Osteocyte (in vitro differentiated cells): ENCODE data around the gene SFT2D2. TPM values are rescaled to one million over a fixed set of nuclear protein-coding genes. Genes with fewer than 3 reads are reported as not detected.

ENCODE experiments used
- DNase-seq: peaks from one replicate; pipeline ENCODE4 v3.0.0; 2021; ENCODE audit warnings: mixed read lengths; ENCODE audit not compliant: unreplicated experiment; ENCODE audit errors: extremely low spot score
- H3K27ac Mint-ChIP-seq: one replicate; pipeline ENCODE4 v1.8.0; 2021; ENCODE audit warnings: mild to moderate bottlenecking, mixed read lengths; ENCODE audit not compliant: unreplicated experiment
- H3K27me3 Mint-ChIP-seq: one replicate; pipeline ENCODE4 v1.8.0; 2021; ENCODE audit warnings: mixed read lengths; ENCODE audit not compliant: unreplicated experiment
- H3K36me3 Mint-ChIP-seq: one replicate; pipeline ENCODE4 v1.8.0; 2021; ENCODE audit warnings: mixed read lengths; ENCODE audit not compliant: unreplicated experiment
- H3K4me1 Mint-ChIP-seq: one replicate; pipeline ENCODE4 v1.8.0; 2021; ENCODE audit warnings: mixed read lengths; ENCODE audit not compliant: unreplicated experiment
- H3K4me3 Mint-ChIP-seq: one replicate; pipeline ENCODE4 v1.8.0; 2021; ENCODE audit warnings: mild to moderate bottlenecking, moderate library complexity, mixed read lengths; ENCODE audit not compliant: unreplicated experiment
- H3K9me3 Mint-ChIP-seq: one replicate; pipeline ENCODE4 v1.8.0; 2021; ENCODE audit warnings: mixed read lengths; ENCODE audit not compliant: unreplicated experiment
- total RNA-seq: library from RNA; stranded (reverse); gene quantifications from 2 replicates; pipeline ENCODE4 v1.2.1, GENCODE V29; 2021
- TF ChIP-seq, protein P1 (sequence below): fragments of 200-600 bp; sonication (generic); IDR thresholded peaks from 2 replicates; pipeline ENCODE4 v1.5.0; 2021; ENCODE audit warnings: antibody characterized with exemption, mild to moderate bottlenecking, moderate library complexity

The SFT2D2 gene
- total RNA-seq, 1 donor from 2014 or later = 93.0 TPM

DNA sequence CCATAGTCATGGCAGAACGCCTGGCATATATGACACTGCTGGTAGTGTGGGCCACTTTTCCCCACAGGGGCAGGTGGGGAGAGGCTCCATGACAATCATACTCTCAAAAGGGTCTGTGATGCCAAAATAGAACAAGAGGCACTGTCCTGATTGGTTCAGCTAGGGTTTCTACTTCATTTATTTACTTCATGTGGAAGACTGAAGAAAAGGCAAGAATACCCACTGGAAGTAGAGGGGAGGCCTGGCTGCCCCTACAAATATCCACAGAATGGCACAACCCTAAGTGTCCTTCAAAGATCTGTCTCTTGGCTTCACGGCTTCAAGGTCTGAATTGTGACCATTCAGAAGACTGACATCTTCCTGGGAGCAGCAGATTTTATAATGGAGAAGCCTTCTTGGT, 4.5 kb upstream of the SFT2D2 start:
- Mint-ChIP-seq H3K36me3 (no peaks in the 10 kb centered on the region), H3K9me3 (peaks cover 4% of the 10 kb centered on the region), H3K4me1 (peaks cover 7% of the 10 kb centered on the region), H3K27ac (no peak overlapping the region), H3K4me3 (no peak overlapping the region), H3K27me3 (no peaks in the 10 kb centered on the region)
- DNase-seq = no peak
- TF ChIP-seq, protein P1, sequence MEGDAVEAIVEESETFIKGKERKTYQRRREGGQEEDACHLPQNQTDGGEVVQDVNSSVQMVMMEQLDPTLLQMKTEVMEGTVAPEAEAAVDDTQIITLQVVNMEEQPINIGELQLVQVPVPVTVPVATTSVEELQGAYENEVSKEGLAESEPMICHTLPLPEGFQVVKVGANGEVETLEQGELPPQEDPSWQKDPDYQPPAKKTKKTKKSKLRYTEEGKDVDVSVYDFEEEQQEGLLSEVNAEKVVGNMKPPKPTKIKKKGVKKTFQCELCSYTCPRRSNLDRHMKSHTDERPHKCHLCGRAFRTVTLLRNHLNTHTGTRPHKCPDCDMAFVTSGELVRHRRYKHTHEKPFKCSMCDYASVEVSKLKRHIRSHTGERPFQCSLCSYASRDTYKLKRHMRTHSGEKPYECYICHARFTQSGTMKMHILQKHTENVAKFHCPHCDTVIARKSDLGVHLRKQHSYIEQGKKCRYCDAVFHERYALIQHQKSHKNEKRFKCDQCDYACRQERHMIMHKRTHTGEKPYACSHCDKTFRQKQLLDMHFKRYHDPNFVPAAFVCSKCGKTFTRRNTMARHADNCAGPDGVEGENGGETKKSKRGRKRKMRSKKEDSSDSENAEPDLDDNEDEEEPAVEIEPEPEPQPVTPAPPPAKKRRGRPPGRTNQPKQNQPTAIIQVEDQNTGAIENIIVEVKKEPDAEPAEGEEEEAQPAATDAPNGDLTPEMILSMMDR = no peak

DNA sequence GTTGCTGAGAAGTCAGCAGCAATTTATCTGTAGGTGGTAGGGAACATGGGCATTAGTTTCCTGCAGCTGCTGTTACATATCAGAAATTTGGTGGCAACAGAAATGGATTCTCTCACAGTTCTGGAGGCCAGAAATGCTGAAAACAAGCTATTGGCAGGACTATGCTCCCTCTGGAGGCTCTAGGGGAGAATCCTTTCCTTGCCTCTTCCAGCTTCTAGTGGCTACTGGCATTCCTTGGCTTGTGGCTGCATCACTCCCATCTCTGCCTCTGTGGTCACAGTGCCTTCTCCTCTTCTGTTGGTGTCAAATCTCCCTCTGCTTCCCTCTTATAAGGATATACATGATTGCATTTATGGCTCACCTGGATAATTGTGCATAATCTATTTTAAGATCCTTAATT, 2.5 kb upstream of the SFT2D2 start:
- H3K27me3 Mint-ChIP-seq = no peaks in the 10 kb centered on the region

DNA sequence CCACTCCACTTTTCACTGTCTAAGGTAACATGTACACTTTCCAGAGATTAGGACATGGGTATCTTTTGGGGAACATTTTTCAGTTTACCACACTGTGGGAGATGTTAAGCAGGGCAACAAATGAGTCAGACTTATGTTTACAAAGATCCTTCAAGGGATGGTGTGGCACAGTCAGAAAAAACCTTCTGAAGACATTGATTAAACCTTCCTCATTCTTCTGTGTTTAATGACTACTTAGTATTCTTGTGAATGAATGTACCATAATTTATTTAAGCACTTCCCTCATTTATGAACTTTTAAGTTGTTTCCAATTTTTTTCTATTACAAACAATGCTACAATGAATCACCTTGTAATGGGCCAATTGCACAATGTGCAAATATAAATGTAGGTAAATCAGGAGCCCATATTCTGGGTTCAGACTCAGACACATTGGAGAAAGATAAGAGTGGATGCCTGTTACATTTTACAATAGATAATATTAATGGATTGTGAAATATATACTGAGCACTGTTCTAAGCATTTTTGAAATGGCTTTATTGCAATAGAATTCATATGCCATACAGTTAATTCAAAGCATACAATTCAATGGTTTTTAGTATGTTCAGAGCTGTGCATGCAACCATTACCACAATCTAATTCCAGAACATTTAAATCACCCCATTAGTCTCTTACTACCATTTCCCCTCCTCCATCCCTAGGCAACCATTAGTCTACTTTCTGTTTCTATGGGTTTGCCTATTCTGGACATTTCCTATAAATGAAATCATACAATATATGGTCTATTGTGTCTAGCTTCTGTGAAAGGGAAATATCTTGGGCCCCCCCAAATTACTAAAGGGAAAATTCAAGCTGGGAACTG, 1.9 kb upstream of the SFT2D2 start:
- no peak overlapping the region for H3K27ac Mint-ChIP-seq
- H3K4me1 Mint-ChIP-seq = peaks cover 31% of the 10 kb centered on the region
- H3K27me3 Mint-ChIP-seq = no peaks in the 10 kb centered on the region
- H3K9me3 Mint-ChIP-seq = peaks cover 4% of the 10 kb centered on the region
- H3K36me3 Mint-ChIP-seq = no peaks in the 10 kb centered on the region
- no peak overlapping the region for H3K4me3 Mint-ChIP-seq
- DNase-seq = no peak
- TF ChIP-seq, protein P1 = no peak

More for the DNA sequence above, 2.5 kb upstream of the SFT2D2 start:
- Mint-ChIP-seq H3K4me1 (peaks cover 25% of the 10 kb centered on the region), H3K4me3 (no peak overlapping the region), H3K9me3 (peaks cover 4% of the 10 kb centered on the region), H3K36me3 (no peaks in the 10 kb centered on the region), H3K27ac (no peak overlapping the region)
- DNase-seq = no peak
- TF ChIP-seq, protein P1 = no peak

DNA sequence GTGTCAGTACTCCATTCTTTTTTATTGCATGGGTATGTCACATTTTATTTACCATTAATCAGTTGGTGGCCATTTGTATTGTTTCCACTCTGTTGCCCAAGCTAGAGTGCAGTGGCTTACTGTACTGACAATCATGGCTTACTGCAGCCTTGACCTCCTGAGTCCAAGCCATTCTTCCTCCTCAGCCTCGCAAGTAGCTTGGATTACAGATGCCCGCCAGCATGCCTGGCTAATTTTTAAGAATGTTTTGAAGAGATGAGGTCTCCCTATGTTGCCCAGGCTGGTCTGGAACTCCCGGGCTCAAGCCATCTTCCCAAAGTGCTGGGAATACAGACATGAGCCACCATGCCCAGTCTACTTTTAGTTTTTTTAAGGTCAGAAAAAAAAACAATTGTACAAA, 813 bp upstream of the SFT2D2 start:
- DNase-seq = no peak
- H3K4me1 Mint-ChIP-seq = peaks cover 42% of the 10 kb centered on the region
- peaks cover 3% of the 10 kb centered on the region for H3K36me3 Mint-ChIP-seq
- peaks cover 4% of the 10 kb centered on the region for H3K9me3 Mint-ChIP-seq
- TF ChIP-seq, protein P1 = no peak
- peak overlapping the region; percentile 97 for H3K4me3 Mint-ChIP-seq
- peak overlapping the region; percentile 84 for H3K27ac Mint-ChIP-seq
- H3K27me3 Mint-ChIP-seq = no peaks in the 10 kb centered on the region

DNA sequence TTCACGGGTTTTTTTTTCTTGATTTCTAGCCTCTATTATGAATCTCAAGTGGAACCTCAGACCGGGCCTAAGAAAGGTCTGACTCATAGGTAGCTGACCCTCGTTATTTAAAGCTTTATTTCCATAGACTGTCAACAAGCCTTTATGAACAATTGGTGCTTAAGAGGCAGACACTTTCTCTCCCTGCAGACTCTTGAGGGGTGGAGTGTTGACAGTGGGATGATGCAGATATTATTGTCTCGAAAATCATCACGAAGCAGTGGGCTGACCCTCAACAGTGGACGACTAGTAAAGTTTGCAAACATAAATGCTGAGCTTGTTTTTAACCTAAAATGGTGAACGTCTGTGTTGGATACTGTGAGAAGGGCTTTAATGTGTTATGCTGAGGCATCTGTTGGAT, 1.8 kb downstream of the SFT2D2 start:
- H3K4me3 Mint-ChIP-seq = peak overlapping the region; percentile 97
- no peaks in the 10 kb centered on the region for H3K27me3 Mint-ChIP-seq
- peak overlapping the region; percentile 90 for H3K27ac Mint-ChIP-seq
- H3K36me3 Mint-ChIP-seq = peaks cover 22% of the 10 kb centered on the region
- TF ChIP-seq, protein P1 = no peak
- DNase-seq = no peak
- H3K4me1 Mint-ChIP-seq = peaks cover 51% of the 10 kb centered on the region
- H3K9me3 Mint-ChIP-seq = peaks cover 4% of the 10 kb centered on the region
